ENCODE data around the gene LYZL2.
"Not testable (repeated sequence)": the region's sequence is repeated elsewhere in the genome, so short reads cannot be mapped to it uniquely, and the experiment has no call there.

LYZL2 gene

DNA sequence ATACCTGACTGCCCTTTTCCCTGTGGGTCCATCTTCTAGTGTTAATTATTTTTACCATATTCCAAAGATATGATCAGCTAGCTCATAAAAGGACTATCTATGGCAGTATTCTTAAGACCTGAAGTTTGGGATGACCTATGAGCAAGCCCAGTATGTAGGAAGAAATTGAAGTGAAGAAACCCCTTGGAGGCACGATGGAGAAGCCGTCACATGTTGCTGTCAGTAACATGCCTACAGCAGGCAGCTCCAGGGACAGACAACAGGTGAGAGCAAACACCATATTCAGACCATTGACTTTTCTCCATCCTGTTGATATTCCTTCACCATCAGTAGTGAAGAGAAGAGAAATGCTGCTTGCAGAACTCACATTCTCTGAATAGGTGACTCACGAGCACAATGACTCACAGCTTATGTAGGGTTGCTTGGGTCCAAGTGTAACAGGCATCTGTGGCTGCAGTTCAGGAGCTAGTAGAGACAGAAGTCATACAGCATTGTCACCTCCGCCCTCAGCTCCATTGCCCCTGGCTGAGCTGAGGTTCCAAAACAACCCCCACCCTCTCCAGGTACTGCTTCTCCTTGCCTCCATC is 8.4 kb upstream of the LYZL2 start:
- peak; percentile 46 for DNase-seq

DNA sequence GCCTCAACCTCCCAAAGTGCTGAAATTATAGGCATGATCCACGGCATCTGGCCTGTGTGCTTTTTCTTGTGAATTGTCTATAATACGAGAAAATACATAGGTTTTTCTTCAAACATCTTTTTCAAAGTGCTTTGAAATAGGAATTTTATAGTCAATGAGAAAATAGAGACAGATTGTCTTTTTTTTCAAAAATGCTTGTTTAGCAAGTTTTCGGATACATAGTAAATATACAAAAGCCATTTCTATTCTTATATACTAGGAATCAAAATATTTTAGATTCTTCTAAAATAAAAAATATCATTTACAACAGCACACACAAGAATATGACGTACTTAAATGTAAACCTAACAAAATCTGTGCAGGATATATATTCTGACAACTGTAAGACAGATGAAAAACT is 1.6 kb upstream of the LYZL2 start:
- DNase-seq, result no peak

DNA sequence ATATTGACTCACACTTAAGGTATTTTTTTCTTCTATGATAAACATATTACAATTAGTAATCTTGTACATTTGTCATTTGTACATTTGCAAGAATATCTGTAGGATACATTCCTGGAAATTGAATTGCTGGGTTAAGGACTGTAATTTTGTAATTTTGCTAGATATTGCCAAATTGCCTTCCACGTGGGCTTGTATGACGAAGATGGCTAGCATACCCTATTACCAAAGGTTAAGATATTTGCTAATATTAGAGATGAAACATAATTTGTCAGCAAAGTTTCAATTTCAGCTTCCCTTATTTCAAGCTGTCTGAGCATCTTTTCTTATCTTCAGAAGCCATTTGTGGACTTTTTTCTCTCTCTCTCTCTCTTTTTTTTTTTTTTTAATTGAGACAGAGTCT is 1.0 kb upstream of the LYZL2 start:
- DNase-seq, result peak; percentile 3

DNA sequence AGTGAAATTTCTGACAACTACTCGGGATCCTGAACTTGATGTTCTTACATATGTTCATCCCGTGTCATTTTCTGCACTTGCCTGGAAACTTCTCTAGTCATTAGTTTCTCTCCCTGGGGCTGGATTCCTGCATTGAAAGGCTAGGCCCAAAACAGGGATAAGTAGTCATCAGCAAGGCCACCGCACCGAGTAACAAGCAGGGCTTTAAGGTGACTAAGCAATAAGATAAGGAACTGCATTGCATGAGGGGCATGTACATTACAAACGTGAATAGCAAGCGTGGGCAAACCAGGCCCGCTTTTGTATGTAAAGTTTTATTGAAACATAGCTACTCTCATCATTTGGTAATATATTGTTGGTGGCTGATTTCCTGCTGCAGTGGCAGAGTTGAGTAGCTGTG is 977 bp downstream of the LYZL2 start:
- DNase-seq, result not testable (repeated sequence)

DNA sequence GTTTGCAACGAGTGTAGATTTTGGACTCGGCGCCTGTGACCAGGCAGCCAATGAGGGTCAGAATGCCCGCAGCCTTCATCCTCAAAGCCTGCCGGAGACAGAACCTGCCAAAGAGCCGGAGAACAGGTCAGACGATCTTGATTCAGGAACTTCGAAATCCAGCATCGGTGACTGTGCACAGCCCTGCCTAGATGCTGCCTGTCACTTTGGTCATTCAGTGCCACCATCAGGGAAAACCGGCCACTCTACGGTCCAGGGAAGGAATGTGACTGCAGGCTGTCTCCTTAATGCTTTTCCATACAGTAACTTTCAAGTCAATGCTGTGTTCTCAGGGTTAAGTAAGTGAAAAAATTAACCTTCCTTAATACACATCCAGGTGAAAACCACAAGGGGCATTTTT is 2.7 kb downstream of the LYZL2 start:
- DNase-seq, result not testable (repeated sequence)

DNA sequence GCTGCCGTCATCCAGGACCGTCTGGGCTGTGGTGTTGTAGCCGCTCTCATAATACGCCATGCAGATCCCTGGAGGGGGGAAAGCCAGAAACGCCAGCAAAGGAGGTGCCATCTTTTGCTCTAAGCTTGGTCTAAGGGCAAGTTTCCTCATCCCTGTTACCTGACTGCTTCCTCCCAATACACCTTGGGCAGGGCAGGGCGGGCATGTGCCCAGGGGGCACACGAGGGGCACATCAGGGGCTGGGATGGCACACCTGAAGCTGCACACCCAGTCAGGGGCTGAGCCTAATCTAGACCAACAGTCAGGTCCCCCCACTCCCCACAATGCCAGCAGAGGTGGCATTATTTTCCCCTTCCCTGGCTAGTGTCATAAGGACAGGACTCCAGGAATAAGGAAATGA is 3.4 kb downstream of the LYZL2 start:
- not testable (repeated sequence) for DNase-seq

DNA sequence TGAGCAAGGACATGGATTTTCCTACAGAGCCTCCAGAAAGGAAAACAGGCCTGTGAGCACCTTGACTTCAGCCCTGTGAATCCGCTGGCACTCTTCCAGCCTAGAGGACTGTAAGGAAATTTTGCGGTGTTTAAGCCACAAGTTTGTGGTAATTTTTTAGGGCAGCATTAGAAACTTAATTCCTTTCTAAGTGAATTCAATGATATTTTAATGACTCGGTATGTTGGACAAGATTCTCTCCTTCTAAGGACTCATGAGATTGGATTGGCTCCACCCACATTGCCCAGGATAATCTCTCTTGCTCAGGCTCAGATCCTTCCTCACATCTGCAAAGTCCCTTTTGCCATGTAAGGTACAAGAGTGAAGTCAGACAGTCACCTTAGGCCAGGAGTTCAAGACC is 4.5 kb downstream of the LYZL2 start:
- DNase-seq, result no peak

DNA sequence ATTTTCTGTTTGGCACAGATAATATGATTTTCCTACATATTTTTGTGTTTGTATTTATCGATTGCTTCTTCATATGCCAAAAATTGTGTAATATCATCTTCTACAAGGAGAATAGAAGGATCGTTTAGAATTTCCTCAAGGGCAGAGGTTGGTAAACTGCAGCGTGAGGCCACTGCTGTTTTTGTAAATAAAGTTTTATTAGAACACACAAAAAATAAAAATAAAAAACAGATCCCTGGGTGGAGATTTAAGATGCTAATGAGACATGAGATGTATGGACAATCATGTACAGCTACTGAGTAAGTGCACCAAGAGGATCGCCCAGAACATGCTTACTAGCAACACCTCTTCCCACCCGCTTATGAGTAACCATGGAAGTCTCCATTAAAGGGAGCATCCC is 9.6 kb downstream of the LYZL2 start:
- no peak for DNase-seq

DNA sequence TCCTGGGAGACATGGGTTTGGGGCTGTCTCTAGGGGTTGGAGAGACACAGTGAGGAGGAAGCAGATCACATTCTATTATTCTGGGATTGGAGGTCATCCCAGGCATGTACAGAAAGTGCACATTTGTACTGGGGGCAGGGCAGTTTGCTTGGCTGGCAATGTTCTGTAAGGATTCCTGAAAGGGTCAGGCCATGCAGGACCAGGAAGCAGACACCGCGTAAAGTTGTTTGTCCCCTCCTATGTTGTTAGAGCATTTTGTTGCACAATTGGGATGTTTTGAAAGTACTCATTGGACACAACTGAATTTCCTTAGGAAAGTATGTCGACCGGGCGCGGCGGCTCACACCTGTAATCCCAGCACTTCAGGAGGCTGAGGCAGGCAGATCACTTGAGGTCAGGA is 12.5 kb downstream of the LYZL2 start:
- DNase-seq, result no peak

DNA sequence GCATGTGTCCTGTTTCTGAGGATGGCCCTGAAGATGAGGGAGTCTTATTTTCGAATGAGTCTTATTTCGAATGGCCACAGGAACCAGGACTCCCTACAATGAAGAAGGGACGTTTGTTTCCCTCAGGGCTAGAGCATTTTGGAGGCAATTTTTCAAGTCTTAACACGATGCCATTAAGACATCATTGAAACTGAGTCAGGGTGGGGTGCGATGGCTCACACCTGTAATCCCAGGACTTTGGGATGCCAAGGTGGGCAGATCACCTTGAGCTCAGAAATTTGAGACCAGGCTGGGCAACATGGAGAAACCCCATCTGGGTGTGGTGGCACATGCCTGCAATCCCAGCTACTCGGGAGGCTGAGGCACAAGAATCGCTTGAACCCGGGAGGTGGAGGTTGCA is 18.5 kb downstream of the LYZL2 start:
- DNase-seq, result not testable (repeated sequence)

DNA sequence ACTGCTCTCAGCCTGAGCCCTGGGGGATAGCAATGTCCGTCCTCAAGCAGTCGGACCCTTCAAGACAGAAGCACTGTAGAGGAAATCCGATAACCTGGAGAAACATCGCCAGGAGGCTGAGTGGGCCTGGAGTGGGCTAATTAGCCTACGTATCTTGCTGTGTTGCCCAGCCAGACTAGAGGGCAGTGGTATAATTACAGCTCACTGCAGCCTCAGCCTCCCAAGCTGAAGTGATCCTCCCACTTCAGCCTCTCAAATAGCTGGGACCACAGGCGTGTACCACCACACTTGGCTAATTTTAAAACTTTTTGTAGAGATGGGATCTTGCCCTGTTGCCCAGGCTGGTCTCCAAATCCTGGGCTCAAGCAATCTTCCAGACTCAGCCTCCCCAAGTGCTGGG is 21.7 kb downstream of the LYZL2 start:
- no peak for DNase-seq

DNA sequence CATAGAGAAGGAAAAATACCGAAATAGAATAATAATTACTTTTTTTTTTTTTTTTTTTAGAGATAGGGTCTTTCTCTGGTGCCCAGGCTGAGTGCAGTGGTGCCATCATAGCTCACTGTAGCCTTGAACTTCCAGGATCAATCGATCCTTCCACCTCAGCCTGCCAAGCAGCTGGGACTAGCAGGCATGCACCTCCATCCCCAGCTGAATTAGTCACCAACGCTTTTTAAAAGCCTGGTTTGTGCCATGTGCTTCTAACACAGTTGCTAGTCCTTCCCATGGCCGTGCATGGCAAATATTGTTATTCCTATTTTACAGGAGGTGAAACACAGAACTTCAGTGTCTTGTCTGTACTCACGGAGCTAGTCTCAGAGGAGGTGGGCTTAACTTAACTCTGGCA is 23.2 kb downstream of the LYZL2 start:
- DNase-seq, result peak; percentile 2

DNA sequence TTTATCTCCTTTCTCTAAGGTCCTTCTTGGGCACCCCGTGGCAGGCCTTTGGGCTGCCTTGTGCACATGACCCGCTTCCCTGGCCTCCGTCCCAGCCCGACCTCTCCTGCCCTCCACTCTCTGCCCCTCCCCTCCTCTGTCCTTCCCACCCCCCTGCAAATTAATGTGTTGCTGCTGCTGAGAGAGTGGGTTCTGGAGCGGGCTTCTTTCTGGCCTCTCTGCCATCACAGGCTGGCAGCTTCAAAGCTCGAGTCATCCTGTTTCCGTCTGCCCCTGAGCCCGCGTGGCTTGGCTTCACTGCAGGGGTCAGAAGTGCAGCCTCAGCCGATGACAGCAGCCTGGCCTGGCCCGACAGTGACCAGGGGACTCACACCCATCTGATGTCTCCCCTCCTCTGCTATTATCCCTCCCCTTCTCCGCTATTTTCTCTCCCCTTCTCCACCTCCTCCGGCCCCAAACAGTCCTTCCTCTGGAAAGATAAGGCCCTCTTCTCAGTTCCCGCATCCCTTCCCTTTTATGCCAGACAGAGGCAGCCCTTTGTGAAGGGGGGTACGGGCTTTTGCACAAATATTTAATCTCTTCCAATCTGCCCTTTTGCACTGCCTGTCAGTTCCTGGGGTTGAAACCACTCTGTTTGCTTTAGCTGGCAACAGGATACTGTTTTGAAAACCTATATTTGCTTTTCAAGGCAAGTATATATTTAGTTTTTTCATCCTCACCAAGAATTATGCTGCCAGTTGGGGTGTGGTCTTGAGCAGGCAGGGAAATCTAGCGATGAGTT is 24.0 kb downstream of the LYZL2 start:
- DNase-seq, result not testable (repeated sequence)

DNA sequence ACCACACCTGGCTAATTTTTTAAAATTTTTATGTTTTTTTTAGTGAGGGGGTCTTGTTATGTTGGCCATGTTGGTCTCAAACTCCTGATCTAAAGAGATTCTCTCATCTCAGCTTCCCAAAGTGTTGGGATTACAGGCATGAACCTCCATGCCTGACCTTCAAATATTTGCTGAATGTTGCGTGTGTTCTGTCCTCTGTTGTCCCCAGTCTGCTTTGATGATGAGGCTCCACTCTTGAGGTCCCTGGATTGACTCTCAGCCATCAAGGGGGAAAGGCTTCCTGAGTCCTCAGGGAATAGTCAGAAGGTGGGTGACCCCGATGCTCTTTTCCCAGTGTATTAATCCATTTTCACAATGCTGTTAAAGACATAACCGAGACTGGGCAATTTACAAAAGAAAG is 26.0 kb downstream of the LYZL2 start:
- DNase-seq, result no peak

DNA sequence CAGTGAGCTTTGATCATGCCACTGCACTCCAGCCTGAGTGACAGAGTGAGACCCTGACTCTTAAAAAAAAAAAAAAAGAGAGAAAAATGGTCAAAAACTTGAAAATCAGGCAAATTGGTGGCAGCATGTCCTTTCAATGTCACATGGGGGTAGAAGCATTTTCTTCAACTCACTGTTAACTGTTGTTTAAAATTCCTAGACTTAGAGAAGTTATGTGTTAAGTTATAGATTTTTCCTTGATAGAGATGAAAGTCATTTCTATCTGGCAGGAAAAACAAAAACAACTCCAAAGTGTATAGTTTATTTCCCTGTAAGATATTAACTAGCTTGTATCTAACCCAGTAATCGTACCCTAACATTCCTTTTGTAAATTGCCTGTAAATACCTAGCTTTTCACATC is 26.8 kb downstream of the LYZL2 start:
- no peak for DNase-seq

DNA sequence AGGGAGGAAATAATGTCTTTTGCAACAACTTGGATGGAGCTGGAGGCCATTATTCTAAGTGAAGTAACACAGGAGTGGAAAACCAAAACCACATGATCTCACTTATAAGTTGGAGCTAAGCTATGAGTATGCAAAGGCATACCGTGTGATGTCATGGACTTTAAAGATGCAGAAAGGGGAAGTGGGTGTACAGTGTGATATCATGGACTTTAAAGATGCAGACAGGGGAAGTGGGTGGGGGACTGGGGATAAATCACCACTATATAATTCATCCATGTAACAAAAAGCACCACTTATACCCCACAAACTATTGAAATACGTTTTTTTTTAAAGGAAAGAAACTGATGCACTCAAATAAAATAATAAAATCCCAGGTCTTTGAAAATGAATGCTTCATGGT is 29.5 kb downstream of the LYZL2 start:
- DNase-seq, result peak; percentile 88

DNA sequence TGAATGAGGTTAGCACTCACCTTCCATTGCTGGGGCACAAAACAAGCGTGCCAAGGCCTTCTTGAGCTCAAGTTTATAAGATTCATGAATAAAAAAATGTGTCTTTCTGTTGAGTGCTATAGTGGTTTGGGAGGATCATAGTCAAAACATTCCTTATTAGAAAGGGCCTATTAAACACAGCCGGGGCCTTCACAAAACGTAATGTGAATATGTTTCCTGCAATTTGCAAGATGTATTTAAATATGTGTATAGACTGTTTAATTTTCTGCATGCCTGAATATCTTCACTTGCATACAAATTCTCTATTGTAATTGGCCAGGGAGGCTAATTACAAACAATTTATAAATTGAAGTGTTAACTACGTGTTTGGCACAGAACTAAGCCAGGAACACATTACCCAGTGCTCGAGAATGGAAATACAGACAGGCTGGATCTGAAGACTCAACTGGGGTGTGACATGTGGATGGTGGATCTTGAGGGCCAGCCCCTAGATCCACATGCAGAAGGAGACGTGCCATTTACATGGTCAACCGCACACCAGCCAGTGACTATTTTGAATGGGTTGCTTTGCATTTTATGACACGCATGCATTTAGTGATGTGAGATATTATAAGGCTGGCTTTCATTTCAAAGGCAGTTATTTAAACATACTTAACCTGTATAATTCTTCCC is 31.3 kb downstream of the LYZL2 start:
- no peak for DNase-seq

DNA sequence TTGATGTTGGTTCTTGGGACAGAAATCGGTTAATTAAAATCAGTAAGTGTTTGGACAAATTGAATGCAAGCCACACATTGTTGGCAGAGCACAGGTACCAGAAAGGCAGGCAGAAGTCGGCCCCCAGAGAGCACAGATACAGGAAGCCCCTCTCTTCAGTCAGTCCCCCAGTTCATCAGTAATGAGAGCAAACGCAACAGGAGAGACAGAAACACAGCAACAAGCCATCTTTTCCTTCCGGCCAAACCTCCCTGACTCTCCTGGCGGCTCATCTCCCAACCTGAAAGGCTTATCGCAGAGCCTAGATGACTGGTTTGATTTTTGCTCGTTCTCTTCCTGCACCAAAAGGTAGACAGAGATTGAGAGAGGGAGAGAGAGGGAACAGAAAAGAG is 32.1 kb downstream of the LYZL2 start:
- DNase-seq, result not testable (repeated sequence)

DNA sequence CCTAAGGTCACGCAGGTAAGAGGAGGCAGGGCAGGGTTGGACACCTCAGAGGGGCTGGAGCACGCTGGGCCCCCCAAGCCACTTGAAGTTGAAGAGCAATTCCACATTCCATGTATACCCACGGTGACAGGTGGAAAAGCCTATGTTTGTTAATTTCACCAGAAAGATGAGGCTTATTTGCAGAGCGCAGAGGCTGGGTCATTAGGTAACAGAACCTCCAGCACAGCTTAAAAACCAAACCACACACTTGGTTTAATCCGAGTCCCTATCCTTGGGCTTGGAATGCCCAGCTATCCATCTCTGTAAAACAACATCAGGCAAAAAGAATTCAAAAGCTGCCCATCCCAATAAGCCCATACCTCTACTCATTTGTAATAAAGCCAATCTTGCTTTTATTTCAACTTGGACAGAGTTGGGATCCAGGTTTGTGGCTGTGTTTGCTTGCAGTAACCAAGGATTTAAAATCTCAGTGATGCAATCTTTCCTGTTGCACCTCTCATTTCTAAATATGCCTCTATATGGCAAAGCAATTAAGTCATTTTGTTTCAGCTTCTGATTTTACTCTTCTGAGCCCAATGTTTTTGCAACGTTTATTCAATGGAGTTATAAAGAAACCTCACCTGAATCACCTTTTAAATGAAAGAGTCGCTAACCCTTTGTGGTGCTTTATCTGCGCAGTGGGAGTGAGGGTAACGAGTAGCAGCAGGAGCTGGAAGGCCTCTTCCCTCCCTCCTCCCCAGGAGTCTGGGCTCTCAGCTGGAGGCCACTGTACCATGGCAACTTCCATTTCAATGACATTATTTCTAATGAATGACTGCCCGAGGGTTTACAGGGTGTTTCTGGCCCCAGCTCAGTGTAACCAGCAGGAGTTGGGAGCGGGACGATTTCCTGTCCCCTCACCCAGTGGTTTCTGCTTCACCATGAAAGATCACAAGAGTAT is 32.8 kb downstream of the LYZL2 start:
- DNase-seq, result not testable (repeated sequence)

DNA sequence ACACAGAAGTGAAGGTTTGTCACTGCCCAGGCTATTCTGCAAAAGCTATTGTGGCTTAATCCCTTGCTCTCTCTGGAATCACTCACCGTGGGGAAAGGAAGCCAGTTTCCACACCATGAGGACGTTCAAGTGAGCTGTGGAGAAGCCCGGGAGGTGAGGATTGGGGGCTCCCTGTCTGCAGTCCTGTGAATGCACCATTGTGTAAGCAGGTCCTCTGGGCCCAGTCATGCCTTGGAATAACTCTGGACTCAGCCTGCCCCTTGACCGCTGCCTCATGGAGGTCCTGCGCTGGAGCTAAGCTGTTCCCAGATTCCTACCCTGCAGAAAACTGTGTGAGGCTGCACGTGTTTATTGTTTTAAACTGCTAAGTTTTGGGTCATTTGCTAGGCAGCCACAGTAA is 33.5 kb downstream of the LYZL2 start:
- no peak for DNase-seq

DNA sequence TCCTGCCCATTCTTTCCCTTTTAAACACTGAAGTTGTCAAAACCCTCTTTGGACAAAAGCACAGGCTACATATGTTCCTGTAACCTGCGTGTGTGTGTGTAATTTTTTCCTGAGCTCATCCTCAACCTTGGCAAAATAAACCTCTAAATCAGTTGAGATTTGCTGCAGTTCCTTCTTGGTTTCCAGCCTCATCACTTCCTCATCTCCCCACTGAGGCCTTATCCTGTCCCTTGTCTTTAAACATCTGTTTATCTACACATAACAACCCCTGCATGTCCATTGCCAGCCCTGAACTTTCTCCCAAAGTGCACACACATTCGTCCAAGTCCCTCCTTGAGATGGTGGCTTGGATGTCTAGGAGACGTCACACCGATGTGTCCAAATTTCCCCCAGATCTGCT is 35.5 kb downstream of the LYZL2 start:
- DNase-seq, result peak; percentile 8

DNA sequence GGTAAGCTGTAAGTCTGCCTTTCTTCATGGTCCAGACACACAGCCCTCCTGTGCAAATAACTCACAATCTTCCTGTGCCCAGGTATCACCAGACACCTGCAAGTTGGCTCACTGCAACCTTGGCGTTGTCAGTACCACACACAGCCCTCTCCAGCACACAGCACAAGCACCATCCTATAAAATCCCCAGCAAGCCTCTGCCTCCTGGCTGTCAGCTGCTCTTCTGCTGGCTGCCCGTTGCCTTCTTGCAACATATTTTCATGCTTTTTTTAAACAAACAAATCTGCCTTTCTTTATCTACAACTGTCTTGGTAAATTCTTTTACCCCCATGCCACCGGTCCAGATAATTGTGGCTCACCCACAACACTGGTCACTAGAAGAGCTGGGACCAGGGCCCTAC is 36.8 kb downstream of the LYZL2 start:
- DNase-seq, result not testable (repeated sequence)

DNA sequence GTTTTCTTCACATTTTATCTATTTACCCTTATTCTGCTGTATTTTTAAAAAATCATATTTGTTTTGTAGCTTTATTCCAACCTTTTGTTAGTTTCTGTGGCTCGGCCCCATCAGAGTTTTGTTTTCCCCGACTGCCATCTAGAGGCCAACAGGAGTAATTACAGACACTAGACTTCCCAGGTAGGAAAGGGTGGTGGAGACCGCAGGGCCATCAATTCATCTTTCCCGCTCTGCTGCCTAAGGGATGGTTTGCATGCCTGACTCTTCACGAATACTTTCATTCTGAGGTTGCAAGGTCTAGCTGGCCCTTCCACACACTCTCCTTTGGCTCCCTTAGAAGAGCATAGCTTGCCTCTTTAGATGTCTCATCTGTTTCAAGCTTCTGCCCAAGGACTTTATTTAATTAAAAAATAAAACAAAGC is 38.3 kb downstream of the LYZL2 start:
- DNase-seq, result peak; percentile 27
